Measurements from ENCODE around the gene CENPT. TPM values are rescaled to one million over a fixed set of nuclear protein-coding genes. Genes with fewer than 3 reads are reported as not detected.

The CENPT gene
- total and polyA plus RNA-seq, 2 of the 13 experiments (the other 11 are each of a cell fraction or from before 2014, with no cell fraction given) = 40.9 to 43.3 TPM

GRCh38 chr16:67873435-67874370 is 26.2 kb upstream of the CENPT start (continued):
- TF ChIP-seq ZNF441 (CRISPR knock-in tag; IDR thresholded peaks at IDR 0.05; ENCODE audit: borderline replicate concordance) (no peak), DNMT1 (CRISPR knock-in tag; IDR thresholded peaks at IDR 0.05) (peak; percentile 7; the same call in 1 of the 2 replicates), GATAD2A (CRISPR knock-in tag; IDR thresholded peaks at IDR 0.05) (no peak), ZNF260 (CRISPR knock-in tag; IDR thresholded peaks at IDR 0.05; ENCODE audit: borderline replicate concordance, low read depth) (no peak), ZBTB20 (CRISPR knock-in tag; IDR thresholded peaks at IDR 0.05; ENCODE audit: borderline replicate concordance, low read depth) (0 out of 2 replicates have a peak, but pooled peaks have one; percentile 3), ZNF790 (CRISPR knock-in tag; IDR thresholded peaks at IDR 0.05; ENCODE audit: borderline replicate concordance) (no peak), KDM5A (IDR thresholded peaks at IDR 0.05; ENCODE audit: borderline replicate concordance, low read length) (peak; percentile 78; the same call in 1 of the 2 replicates), ZNF460 (CRISPR knock-in tag; IDR thresholded peaks at IDR 0.05; ENCODE audit: borderline replicate concordance) (no peak), ZNF142 (CRISPR knock-in tag; IDR thresholded peaks at IDR 0.05) (no peak), ZNF280B (CRISPR knock-in tag; IDR thresholded peaks at IDR 0.05; ENCODE audit: borderline replicate concordance) (no peak), NFIB (CRISPR knock-in tag; IDR thresholded peaks at IDR 0.05; ENCODE audit: borderline replicate concordance) (0 out of 2 replicates have a peak, but pooled peaks have one; percentile 53), ZNF232 (CRISPR knock-in tag; IDR thresholded peaks at IDR 0.05; ENCODE audit: borderline replicate concordance) (no peak; the same call in 1 of the 2 replicates), FOXO4 (CRISPR knock-in tag; conservative IDR thresholded peaks at IDR 0.05) (0 out of 2 replicates have a peak, but pooled peaks have one; percentile 80), ZNF276 (CRISPR knock-in tag; IDR thresholded peaks at IDR 0.05; ENCODE audit: low read depth) (no peak)
